HG03064 (cell line): ENCODE measurements around the gene MRPL1.
"Not testable (repeated sequence)": the region's sequence is repeated elsewhere in the genome, so short reads cannot be mapped to it uniquely, and the experiment has no call there.

ENCODE experiments used
- ATAC-seq: cut with Tn5 transposase; IDR thresholded peaks from one replicate; pipeline ENCODE4 v1.9.1; 2021; ENCODE audit warnings: low read depth; ENCODE audit not compliant: unreplicated experiment

The MRPL1 gene

GRCh38 chr4:77960367-77960766, 97.7 kb downstream of the MRPL1 start:
- no peak for ATAC-seq

- no peak for ATAC-seq
Observed at GRCh38 chr4:77963004-77963403, 100.4 kb downstream of the MRPL1 start.

- ATAC-seq: not testable (repeated sequence)
Observed at GRCh38 chr4:77973657-77974056, 111.0 kb downstream of the MRPL1 start.

- ATAC-seq: not testable (repeated sequence)
Observed at GRCh38 chr4:77982900-77983540, 120.4 kb downstream of the MRPL1 start.

GRCh38 chr4:77983612-77984311, 121.1 kb downstream of the MRPL1 start:
- not testable (repeated sequence) for ATAC-seq

GRCh38 chr4:77989968-77990367, 127.3 kb downstream of the MRPL1 start:
- ATAC-seq: no peak

- ATAC-seq: no peak
Observed at GRCh38 chr4:77990456-77990855, 127.8 kb downstream of the MRPL1 start.

- ATAC-seq: no peak
Observed at GRCh38 chr4:77990904-77991358, 128.3 kb downstream of the MRPL1 start.

- ATAC-seq: no peak
Observed at GRCh38 chr4:77992581-77992980, 130.0 kb downstream of the MRPL1 start.

- no peak for ATAC-seq
Observed at GRCh38 chr4:77994194-77994721, 131.6 kb downstream of the MRPL1 start.

GRCh38 chr4:77996076-77996475, 133.4 kb downstream of the MRPL1 start:
- no peak for ATAC-seq

GRCh38 chr4:78001531-78001930, 138.9 kb downstream of the MRPL1 start:
- ATAC-seq: no peak

- ATAC-seq: no peak
Observed at GRCh38 chr4:78002260-78002659, 139.6 kb downstream of the MRPL1 start.
